ENCODE results near the gene TMEM214. TPM values are rescaled to one million over a fixed set of nuclear protein-coding genes. Genes with fewer than 3 reads are reported as not detected.

The TMEM214 gene
- total and polyA plus RNA-seq, 2 donors from 2014 or later, result 50.5 to 74.8 TPM

- intact Hi-C loops (cut with DNase I), result no loop called here
- no peak for TF ChIP-seq CTCF (IDR thresholded peaks at IDR 0.05; ENCODE audit: borderline replicate concordance, extremely low read depth, insufficient read depth)
- FAIRE-seq (no peak), DNase-seq (no peak)
- Histone ChIP-seq H3K36me3 (ENCODE audit: control insufficient read depth in 2 of 3, insufficient read depth in 3 of 3, low read length in 3 of 3) (peaks cover 3 to 31% (median 14%) of the 10 kb centered on the region in 3 donors), H3K27me3 (ENCODE audit: control insufficient read depth, insufficient read depth, low read length) (no peaks in the 10 kb centered on the region), H3K9ac (ENCODE audit: low read length in 3 of 3) (no peak overlapping the region), H3K4me1 (ENCODE audit: control insufficient read depth in 2 of 3, insufficient read depth in 2 of 3, low read depth in 1 of 3, low read length in 3 of 3) (peaks cover 2 to 14% (median 2%) of the 10 kb centered on the region in 3 donors), H3K9me3 (ENCODE audit: control insufficient read depth in 2 of 3, insufficient read depth in 1 of 3, low read length in 3 of 3) (no peaks in the 10 kb centered on the region), H3K27ac (ENCODE audit: low read depth in 2 of 2, low read length in 2 of 2) (no peak overlapping the region), H3K4me3 (ENCODE audit: low read length in 3 of 3) (no peak overlapping the region)
Measured at GRCh38 chr2:27053321-27053720, 20.6 kb downstream of the TMEM214 start.

- Histone ChIP-seq H3K4me3 (ENCODE audit: low read length in 3 of 3) (no peak overlapping the region), H3K27ac (ENCODE audit: low read depth in 2 of 2, low read length in 2 of 2) (no peak overlapping the region), H3K4me1 (ENCODE audit: control insufficient read depth in 2 of 3, insufficient read depth in 2 of 3, low read depth in 1 of 3, low read length in 3 of 3) (peaks cover 2 to 14% (median 2%) of the 10 kb centered on the region in 3 donors), H3K9me3 (ENCODE audit: control insufficient read depth in 2 of 3, insufficient read depth in 1 of 3, low read length in 3 of 3) (no peaks in the 10 kb centered on the region), H3K27me3 (ENCODE audit: control insufficient read depth, insufficient read depth, low read length) (no peaks in the 10 kb centered on the region), H3K9ac (ENCODE audit: low read length in 3 of 3) (no peak overlapping the region), H3K36me3 (ENCODE audit: control insufficient read depth in 2 of 3, insufficient read depth in 3 of 3, low read length in 3 of 3) (peaks cover 3 to 34% (median 14%) of the 10 kb centered on the region in 3 donors)
- DNase-seq, result no peak
- TF ChIP-seq CTCF (IDR thresholded peaks at IDR 0.05; ENCODE audit: borderline replicate concordance, extremely low read depth, insufficient read depth), result no peak
- intact Hi-C loops (cut with DNase I), result no loop called here
- FAIRE-seq, result no peak
Measured at GRCh38 chr2:27053776-27054175, 21.0 kb downstream of the TMEM214 start.

GRCh38 chr2:27054721-27055120, 22.0 kb downstream of the TMEM214 start:
- H3K27ac ChIP-seq (ENCODE audit: low read depth in 2 of 2, low read length in 2 of 2), result no peak overlapping the region
- TF ChIP-seq CTCF (IDR thresholded peaks at IDR 0.05; ENCODE audit: borderline replicate concordance, extremely low read depth, insufficient read depth), result no peak
- no peak overlapping the region for H3K9ac ChIP-seq (ENCODE audit: low read length in 3 of 3)
- intact Hi-C loops (cut with DNase I), result no loop called here
- peaks cover 3 to 34% (median 14%) of the 10 kb centered on the region in 3 donors for H3K36me3 ChIP-seq (ENCODE audit: control insufficient read depth in 2 of 3, insufficient read depth in 3 of 3, low read length in 3 of 3)
- DNase-seq (no peak), FAIRE-seq (no peak)
- peaks cover 2 to 10% (median 2%) of the 10 kb centered on the region in 3 donors for H3K4me1 ChIP-seq (ENCODE audit: control insufficient read depth in 2 of 3, insufficient read depth in 2 of 3, low read depth in 1 of 3, low read length in 3 of 3)
- H3K9me3 ChIP-seq (ENCODE audit: control insufficient read depth in 2 of 3, insufficient read depth in 1 of 3, low read length in 3 of 3), result no peaks in the 10 kb centered on the region
- no peak overlapping the region for H3K4me3 ChIP-seq (ENCODE audit: low read length in 3 of 3)
- H3K27me3 ChIP-seq (ENCODE audit: control insufficient read depth, insufficient read depth, low read length), result no peaks in the 10 kb centered on the region

GRCh38 chr2:27057184-27057583, 24.4 kb downstream of the TMEM214 start:
- no peaks in the 10 kb centered on the region for H3K9me3 ChIP-seq (ENCODE audit: control insufficient read depth in 2 of 3, insufficient read depth in 1 of 3, low read length in 3 of 3)
- H3K9ac ChIP-seq (ENCODE audit: low read length in 3 of 3), result no peak overlapping the region
- FAIRE-seq (no peak), DNase-seq (no peak)
- TF ChIP-seq CTCF (IDR thresholded peaks at IDR 0.05; ENCODE audit: borderline replicate concordance, extremely low read depth, insufficient read depth), result no peak
- no peak overlapping the region for H3K4me3 ChIP-seq (ENCODE audit: low read length in 3 of 3)
- peaks cover 0 to under 1% (median 0%) of the 10 kb centered on the region in 3 donors for H3K4me1 ChIP-seq (ENCODE audit: control insufficient read depth in 2 of 3, insufficient read depth in 2 of 3, low read depth in 1 of 3, low read length in 3 of 3)
- no peak overlapping the region for H3K27ac ChIP-seq (ENCODE audit: low read depth in 2 of 2, low read length in 2 of 2)
- no peaks in the 10 kb centered on the region for H3K27me3 ChIP-seq (ENCODE audit: control insufficient read depth, insufficient read depth, low read length)
- peaks cover 3 to 34% (median 14%) of the 10 kb centered on the region in 3 donors for H3K36me3 ChIP-seq (ENCODE audit: control insufficient read depth in 2 of 3, insufficient read depth in 3 of 3, low read length in 3 of 3)
- intact Hi-C loops (cut with DNase I), result no loop called here
